HG02852 (cell line): Measurements from ENCODE around the gene RAB1A.
"Not testable (repeated sequence)": the region's sequence is repeated elsewhere in the genome, so short reads cannot be mapped to it uniquely, and the experiment has no call there.

ENCODE experiments used
- ATAC-seq: cut with Tn5 transposase; IDR thresholded peaks from one replicate; pipeline ENCODE4 v1.9.1; 2021; ENCODE audit warnings: mild to moderate bottlenecking, moderate library complexity; ENCODE audit not compliant: unreplicated experiment

RAB1A gene

GRCh38 chr2:65137197-65137775 is 7.4 kb upstream of the RAB1A start:
- no peak for ATAC-seq

GRCh38 chr2:65136253-65136652 is 6.3 kb upstream of the RAB1A start:
- ATAC-seq, result no peak

GRCh38 chr2:65134158-65134557 is 4.3 kb upstream of the RAB1A start:
- ATAC-seq, result no peak

GRCh38 chr2:65133626-65134025 is 3.7 kb upstream of the RAB1A start:
- ATAC-seq, result no peak

DNA sequence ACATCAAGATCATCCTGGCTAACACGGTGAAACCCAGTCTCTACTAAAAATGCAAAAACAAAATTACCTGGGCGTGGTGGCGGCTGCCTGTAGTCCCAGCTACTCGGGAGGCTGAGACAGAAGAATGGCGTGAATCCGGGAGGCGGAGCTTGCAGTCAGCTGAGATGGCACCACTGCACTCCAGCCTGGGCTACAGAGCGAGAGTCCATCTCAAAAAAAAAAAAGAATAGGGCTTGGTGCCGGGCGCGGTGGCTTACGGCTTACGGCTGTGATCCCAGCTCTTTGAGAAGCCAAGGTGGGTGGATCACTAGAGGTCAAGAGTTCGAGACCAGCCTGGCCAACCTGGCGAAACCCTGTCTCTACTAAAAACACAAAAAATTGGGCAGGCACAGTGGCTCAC is 3.0 kb upstream of the RAB1A start:
- not testable (repeated sequence) for ATAC-seq

- ATAC-seq, result peak; percentile 28
These were observed 814 bp upstream of the RAB1A start for GRCh38 chr2:65130664-65131175.

DNA sequence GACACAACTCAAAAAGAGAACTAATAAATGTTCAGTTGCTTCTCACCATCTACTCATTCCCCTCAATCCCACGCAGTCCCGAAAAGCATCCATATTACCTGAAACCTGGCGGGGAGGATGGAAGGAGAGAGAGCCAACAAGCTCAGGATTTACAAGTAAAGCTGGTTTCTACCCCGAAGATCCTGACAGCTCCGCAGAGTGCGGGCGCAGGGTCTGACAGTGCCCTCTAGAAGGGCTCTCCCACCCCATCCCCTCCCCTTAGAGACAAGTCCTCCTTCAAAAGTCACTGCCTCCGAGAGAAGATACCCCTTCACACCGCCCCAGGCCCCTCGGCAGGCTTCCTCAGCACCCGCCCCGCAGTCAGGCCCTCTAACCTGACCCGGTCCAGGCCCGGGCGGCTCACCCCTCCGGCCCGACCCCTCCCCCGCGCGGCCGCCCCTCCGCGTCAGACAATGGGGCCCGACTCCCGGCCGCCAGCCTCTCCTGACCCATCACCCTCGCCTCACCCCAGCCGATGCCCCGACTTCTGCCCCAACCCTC is 550 bp downstream of the RAB1A start:
- peak; percentile 1 for ATAC-seq

GRCh38 chr2:65128297-65129190 is 1.4 kb downstream of the RAB1A start:
- ATAC-seq, result no peak

GRCh38 chr2:65125457-65125856 is 4.4 kb downstream of the RAB1A start:
- ATAC-seq, result not testable (repeated sequence)

DNA sequence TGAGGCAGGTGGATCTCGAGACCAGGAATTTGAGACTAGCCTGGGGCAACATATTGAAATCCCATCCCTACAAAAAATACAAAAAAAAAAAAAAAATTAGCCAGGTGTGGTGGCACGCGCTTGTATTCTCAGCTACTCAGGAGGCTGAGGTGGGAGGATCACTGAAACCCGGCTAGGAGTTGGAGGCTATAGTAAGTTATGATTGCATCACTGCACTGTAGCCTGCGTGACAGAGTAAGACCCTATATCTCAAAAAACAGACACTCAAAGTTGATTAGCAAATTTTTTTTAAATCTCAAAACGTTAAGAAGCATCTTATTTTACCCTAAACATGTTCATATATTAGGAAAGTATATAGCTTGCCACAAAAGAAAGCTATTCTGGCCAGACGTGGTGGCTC is 7.6 kb downstream of the RAB1A start:
- no peak for ATAC-seq

- ATAC-seq, result no peak
These were observed 8.8 kb downstream of the RAB1A start for GRCh38 chr2:65120990-65121693.

- ATAC-seq, result no peak
These were observed 13.3 kb downstream of the RAB1A start for GRCh38 chr2:65116645-65117044.

- no peak for ATAC-seq
These were observed 15.0 kb downstream of the RAB1A start for GRCh38 chr2:65114921-65115320.

GRCh38 chr2:65113816-65114215 is 16.1 kb downstream of the RAB1A start:
- no peak for ATAC-seq

DNA sequence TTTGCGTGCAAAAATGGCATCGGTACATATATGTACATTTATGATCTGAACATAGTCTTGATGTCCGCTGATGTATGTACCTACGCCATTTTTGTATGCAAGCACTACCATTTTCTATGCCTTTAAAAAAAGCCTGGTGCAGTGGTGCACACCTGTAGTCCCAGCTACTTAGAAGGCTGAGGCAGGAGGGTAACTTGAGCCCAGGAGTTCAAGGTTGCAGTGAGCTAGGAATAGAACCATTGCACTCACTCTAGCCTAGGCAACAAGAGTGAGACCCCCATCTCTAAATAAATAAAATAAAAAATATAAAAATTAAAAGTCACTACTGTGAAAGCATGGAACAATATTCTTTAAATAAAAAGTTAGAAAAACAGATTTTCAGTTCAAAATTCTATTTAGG is 16.7 kb downstream of the RAB1A start:
- no peak for ATAC-seq

DNA sequence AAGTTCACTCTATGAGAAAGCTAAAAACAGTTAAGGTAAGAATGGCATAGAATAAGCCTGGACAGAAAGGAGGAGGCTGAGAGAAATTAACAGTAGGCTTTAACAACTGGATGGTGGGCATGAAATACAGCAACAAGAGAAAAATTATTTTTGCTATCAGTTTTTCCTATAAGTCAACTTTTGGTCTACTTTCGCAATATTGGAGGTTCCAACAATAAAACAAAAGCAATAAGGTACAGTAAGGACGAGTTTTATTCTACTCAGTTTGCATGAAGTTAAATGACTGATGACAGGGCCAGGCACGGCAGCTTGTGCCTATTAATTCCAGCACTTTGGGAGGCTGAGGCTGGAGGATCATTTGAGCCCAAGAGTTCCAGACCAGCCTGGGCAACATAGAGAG is 17.3 kb downstream of the RAB1A start:
- no peak for ATAC-seq

DNA sequence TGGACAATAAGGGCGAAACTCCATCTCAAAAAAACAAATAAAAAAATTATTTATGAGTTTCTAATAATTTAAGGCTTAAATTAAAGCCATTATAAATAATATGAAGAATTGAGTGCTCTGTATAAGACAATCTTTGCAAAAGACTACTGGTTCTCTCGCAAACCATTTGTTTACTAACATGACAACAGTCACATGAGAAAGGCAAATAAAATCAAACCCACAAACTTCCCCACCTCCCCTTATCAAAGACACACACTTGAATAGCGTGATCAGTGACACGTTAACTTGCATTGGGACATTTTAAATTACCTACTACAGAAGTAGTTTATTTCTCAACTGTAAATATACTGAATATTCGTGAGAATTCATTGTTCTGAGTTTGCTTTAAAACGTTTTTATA is 21.1 kb downstream of the RAB1A start:
- no peak for ATAC-seq

GRCh38 chr2:65107530-65107929 is 22.4 kb downstream of the RAB1A start:
- ATAC-seq, result no peak

GRCh38 chr2:65103013-65103715 is 26.7 kb downstream of the RAB1A start:
- ATAC-seq, result no peak

DNA sequence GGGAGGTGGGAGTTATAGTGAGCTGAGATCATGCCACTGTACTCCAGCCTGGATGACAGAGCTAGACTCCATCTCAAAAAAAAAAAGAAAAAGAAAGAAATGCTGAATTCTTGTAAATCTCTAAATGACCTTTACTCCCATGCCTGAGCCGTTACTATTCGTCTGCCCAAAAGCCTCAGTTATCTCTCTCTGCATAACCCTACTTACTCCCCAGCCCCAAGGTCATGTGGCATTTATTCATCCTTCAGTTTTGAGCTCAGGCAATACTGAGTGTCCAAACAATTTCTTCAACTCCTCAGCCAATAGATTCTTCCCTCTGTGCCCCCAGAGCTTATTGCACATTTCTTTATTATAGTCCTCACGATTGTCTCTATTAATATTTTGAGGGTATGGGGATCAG is 28.8 kb downstream of the RAB1A start:
- no peak for ATAC-seq

- no peak for ATAC-seq
These were observed 31.2 kb downstream of the RAB1A start for GRCh38 chr2:65098741-65099140.
